Astrocyte (in vitro differentiated cells and primary cell): ENCODE data around the gene CABCOCO1. TPM values are rescaled to one million over a fixed set of nuclear protein-coding genes. Genes with fewer than 3 reads are reported as not detected.
"Not testable (repeated sequence)": the region's sequence is repeated elsewhere in the genome, so short reads cannot be mapped to it uniquely, and the experiment has no call there.

ENCODE experiments used
- DNase-seq: peaks from one replicate; pipeline ENCODE4 v3.0.0-alpha.2; 2010; ENCODE audit warnings: low read depth
- FAIRE-seq: peaks from 2 replicates; lab custom pipeline; 2011; peaks lifted over from hg19 to GRCh38; lab: Jason Lieb, UNC
- H2AFZ ChIP-seq: 2 replicates; pipeline ENCODE4 v1.6.0; 2012; ENCODE audit warnings: low read depth, low read length, inconsistent platforms
- H3K27ac ChIP-seq: 2 replicates; pipeline ENCODE4 v1.5.1; 2011; ENCODE audit warnings: low read depth, low read length, inconsistent platforms
- H3K27me3 ChIP-seq: 2 replicates; pipeline ENCODE4 v1.6.0; 2011; ENCODE audit warnings: low read length, inconsistent platforms; ENCODE audit not compliant: insufficient read depth
- H3K36me3 ChIP-seq: 2 replicates; pipeline ENCODE4 v1.5.1; 2011; ENCODE audit warnings: low read length, inconsistent platforms; ENCODE audit not compliant: insufficient read depth
- H3K4me1 ChIP-seq: 2 replicates; pipeline ENCODE4 v1.5.1; 2011; ENCODE audit warnings: low read length, inconsistent platforms; ENCODE audit not compliant: insufficient read depth
- H3K4me2 ChIP-seq: 2 replicates; pipeline ENCODE4 v1.6.0; 2012; ENCODE audit warnings: low read length, inconsistent platforms
- H3K4me3 ChIP-seq: 2 replicates; pipeline ENCODE4 v1.5.1; 2011; ENCODE audit warnings: low read depth, mild to moderate bottlenecking, low read length, inconsistent platforms; ENCODE audit not compliant: insufficient read depth
- H3K79me2 ChIP-seq: 2 replicates; pipeline ENCODE4 v1.6.0; 2012; ENCODE audit warnings: mild to moderate bottlenecking, low read length, inconsistent platforms; ENCODE audit not compliant: insufficient read depth
- H3K9ac ChIP-seq: 2 replicates; pipeline ENCODE4 v1.6.0; 2012; ENCODE audit warnings: mild to moderate bottlenecking, low read length, inconsistent platforms
- H3K9me3 ChIP-seq: 2 replicates; pipeline ENCODE4 v1.5.1; 2012; ENCODE audit warnings: low read depth, mild to moderate bottlenecking, low read length, inconsistent platforms; ENCODE audit not compliant: insufficient read depth
- H4K20me1 ChIP-seq: 2 replicates; pipeline ENCODE4 v1.6.0; 2012; ENCODE audit warnings: low read length, inconsistent platforms; ENCODE audit not compliant: insufficient read depth
- H3K27ac Mint-ChIP-seq: one replicate; pipeline ENCODE4 v1.8.0; 2021; ENCODE audit warnings: mild to moderate bottlenecking, mixed read lengths; ENCODE audit not compliant: unreplicated experiment
- H3K27me3 Mint-ChIP-seq: one replicate; pipeline ENCODE4 v1.8.0; 2021; ENCODE audit warnings: low read depth, mixed read lengths; ENCODE audit not compliant: unreplicated experiment
- H3K36me3 Mint-ChIP-seq: one replicate; pipeline ENCODE4 v1.8.0; 2021; ENCODE audit warnings: low read depth, mixed read lengths; ENCODE audit not compliant: unreplicated experiment
- H3K4me1 Mint-ChIP-seq: one replicate; pipeline ENCODE4 v1.8.0; 2021; ENCODE audit warnings: low read depth, mixed read lengths; ENCODE audit not compliant: unreplicated experiment
- H3K4me3 Mint-ChIP-seq: one replicate; pipeline ENCODE4 v1.8.0; 2021; ENCODE audit warnings: mild to moderate bottlenecking, moderate library complexity, mixed read lengths; ENCODE audit not compliant: unreplicated experiment
- H3K9me3 Mint-ChIP-seq: one replicate; pipeline ENCODE4 v1.8.0; 2021; ENCODE audit warnings: mild to moderate bottlenecking, mixed read lengths; ENCODE audit not compliant: unreplicated experiment
- CTCF ChIP-seq: IDR thresholded peaks from 2 replicates; pipeline ENCODE4 v1.5.1; 2011; ENCODE audit warnings: low read depth, mild to moderate bottlenecking, inconsistent platforms, low read length, moderate library complexity; ENCODE audit not compliant: insufficient read depth
- EZH2 ChIP-seq: IDR thresholded peaks from 2 replicates; pipeline ENCODE4 v1.6.1; 2012; ENCODE audit warnings: mild to moderate bottlenecking, low read length, inconsistent platforms; ENCODE audit not compliant: insufficient read depth
- total RNA-seq: library from RNA; stranded (reverse); gene quantifications from 2 replicates; pipeline ENCODE4 v1.2.1, GENCODE V29; 2021

Gene CABCOCO1
- total RNA-seq, 1 donor from 2014 or later: 0.23 TPM

- no peak overlapping the region for H2AFZ ChIP-seq
- H3K27ac ChIP-seq: no peak overlapping the region
- no peaks in the 10 kb centered on the region for H3K27me3 ChIP-seq
- H3K9me3 Mint-ChIP-seq: peaks cover 6% of the 10 kb centered on the region
- H3K9ac ChIP-seq: no peak overlapping the region
- H3K4me2 ChIP-seq: no peak overlapping the region
- no peaks in the 10 kb centered on the region for H3K36me3 Mint-ChIP-seq
- H3K36me3 ChIP-seq: no peaks in the 10 kb centered on the region
- H4K20me1 ChIP-seq: no peaks in the 10 kb centered on the region
- no peaks in the 10 kb centered on the region for H3K4me1 Mint-ChIP-seq
- no peak overlapping the region for H3K4me3 Mint-ChIP-seq
- no peak for FAIRE-seq
- H3K4me1 ChIP-seq: no peaks in the 10 kb centered on the region
- no peak for DNase-seq
- no peaks in the 10 kb centered on the region for H3K79me2 ChIP-seq
- H3K4me3 ChIP-seq: no peak overlapping the region
- TF ChIP-seq EZH2: no peak
- TF ChIP-seq CTCF: no peak
- H3K9me3 ChIP-seq: no peaks in the 10 kb centered on the region
- H3K27ac Mint-ChIP-seq: no peak overlapping the region
- H3K27me3 Mint-ChIP-seq: peaks cover 3% of the 10 kb centered on the region
Measured at GRCh38 chr10:61708846-61709245, 46.1 kb downstream of the CABCOCO1 start.

DNA sequence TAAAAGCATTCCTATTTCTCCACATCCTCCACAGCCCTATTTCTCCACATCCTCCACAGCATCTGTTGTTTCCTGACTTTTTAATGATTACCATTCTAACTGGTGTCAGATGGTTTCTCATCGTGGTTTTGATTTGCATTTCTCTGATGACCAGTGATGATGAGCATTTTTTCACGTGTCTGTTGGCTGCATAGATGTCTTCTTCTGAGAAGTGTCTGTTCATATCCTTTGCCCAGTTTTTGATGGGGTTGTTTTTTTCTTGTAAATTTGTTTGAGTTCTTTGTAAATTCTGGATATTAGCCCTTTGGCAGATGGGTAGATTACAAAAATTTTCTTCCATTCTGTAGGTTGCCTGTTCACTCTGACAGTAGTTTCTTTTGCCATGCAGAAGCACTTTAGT is 49.4 kb downstream of the CABCOCO1 start:
- H3K9ac ChIP-seq, H3K9me3 Mint-ChIP-seq, H3K4me3 ChIP-seq, H3K27me3 ChIP-seq, H3K36me3 Mint-ChIP-seq, H3K36me3 ChIP-seq, H4K20me1 ChIP-seq, H3K4me2 ChIP-seq, H3K27ac Mint-ChIP-seq, DNase-seq, FAIRE-seq, H3K79me2 ChIP-seq, H3K4me1 ChIP-seq, H3K27ac ChIP-seq, H3K4me3 Mint-ChIP-seq, H2AFZ ChIP-seq, H3K9me3 ChIP-seq, H3K4me1 Mint-ChIP-seq, H3K27me3 Mint-ChIP-seq: not testable (repeated sequence)

DNA sequence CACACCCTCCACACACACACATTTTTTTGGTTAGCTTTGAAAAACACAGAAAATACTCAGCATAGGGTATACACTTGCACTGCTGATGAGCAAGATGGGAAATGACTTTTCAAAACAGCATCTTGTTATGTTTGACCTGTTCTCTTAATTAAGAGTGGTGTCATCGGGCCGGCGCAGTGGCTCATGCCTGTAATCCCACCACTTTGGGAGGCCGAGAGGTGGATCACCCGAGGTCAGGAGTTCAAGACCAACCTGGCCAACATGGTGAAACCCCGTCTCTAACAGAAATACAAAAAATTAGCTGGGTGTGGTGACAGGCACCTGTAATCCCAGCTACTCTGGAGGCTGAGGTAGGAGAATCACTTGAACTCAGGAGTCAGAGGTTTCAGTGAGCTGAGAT is 56.7 kb downstream of the CABCOCO1 start:
- not testable (repeated sequence) for H3K9ac ChIP-seq, H3K4me2 ChIP-seq, H3K79me2 ChIP-seq, DNase-seq, H3K4me1 ChIP-seq, H3K9me3 ChIP-seq, H3K36me3 Mint-ChIP-seq, H3K27me3 ChIP-seq, H3K36me3 ChIP-seq, FAIRE-seq, H3K4me3 ChIP-seq, H3K27ac ChIP-seq, H3K4me1 Mint-ChIP-seq, H3K4me3 Mint-ChIP-seq, H3K27ac Mint-ChIP-seq, H2AFZ ChIP-seq, H3K9me3 Mint-ChIP-seq, H3K27me3 Mint-ChIP-seq, H4K20me1 ChIP-seq

- Mint-ChIP-seq H3K9me3 (no peaks in the 10 kb centered on the region), H3K4me1 (no peaks in the 10 kb centered on the region), H3K36me3 (no peaks in the 10 kb centered on the region), H3K27ac (no peak overlapping the region), H3K4me3 (no peak overlapping the region), H3K27me3 (no peaks in the 10 kb centered on the region)
- no peaks in the 10 kb centered on the region for H3K4me1 ChIP-seq
- H3K36me3 ChIP-seq: no peaks in the 10 kb centered on the region
- H4K20me1 ChIP-seq: no peaks in the 10 kb centered on the region
- H3K9ac ChIP-seq: no peak overlapping the region
- H3K4me2 ChIP-seq: no peak overlapping the region
- no peaks in the 10 kb centered on the region for H3K79me2 ChIP-seq
- no peak overlapping the region for H2AFZ ChIP-seq
- FAIRE-seq (no peak), DNase-seq (no peak)
- no peak overlapping the region for H3K4me3 ChIP-seq
- H3K27ac ChIP-seq: no peak overlapping the region
- TF ChIP-seq EZH2 (no peak), CTCF (no peak)
- H3K27me3 ChIP-seq: no peaks in the 10 kb centered on the region
- H3K9me3 ChIP-seq: no peaks in the 10 kb centered on the region
Measured at GRCh38 chr10:61719906-61720305, 57.2 kb downstream of the CABCOCO1 start.
